Measurements from ENCODE around the gene DENND6A. TPM values are rescaled to one million over a fixed set of nuclear protein-coding genes. Genes with fewer than 3 reads are reported as not detected.
"Not testable (repeated sequence)": the region's sequence is repeated elsewhere in the genome, so short reads cannot be mapped to it uniquely, and the experiment has no call there.

Gene DENND6A, protein sequence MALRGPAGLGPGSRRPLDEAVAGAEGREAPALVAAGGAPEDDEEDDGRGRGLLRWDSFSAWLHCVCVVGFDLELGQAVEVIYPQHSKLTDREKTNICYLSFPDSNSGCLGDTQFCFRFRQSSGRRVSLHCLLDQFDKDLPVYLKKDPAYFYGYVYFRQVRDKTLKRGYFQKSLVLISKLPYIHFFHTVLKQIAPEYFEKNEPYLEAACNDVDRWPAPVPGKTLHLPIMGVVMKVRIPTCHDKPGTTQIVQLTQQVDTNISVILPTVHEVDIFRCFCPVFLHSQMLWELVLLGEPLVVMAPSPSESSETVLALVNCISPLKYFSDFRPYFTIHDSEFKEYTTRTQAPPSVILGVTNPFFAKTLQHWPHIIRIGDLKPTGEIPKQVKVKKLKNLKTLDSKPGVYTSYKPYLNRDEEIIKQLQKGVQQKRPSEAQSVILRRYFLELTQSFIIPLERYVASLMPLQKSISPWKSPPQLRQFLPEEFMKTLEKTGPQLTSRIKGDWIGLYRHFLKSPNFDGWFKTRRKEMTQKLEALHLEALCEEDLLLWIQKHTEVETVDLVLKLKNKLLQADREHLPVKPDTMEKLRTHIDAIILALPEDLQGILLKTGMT
- total RNA-seq (ENCODE audit: insufficient read depth, low replicate concordance), result 28.2 TPM

DNA sequence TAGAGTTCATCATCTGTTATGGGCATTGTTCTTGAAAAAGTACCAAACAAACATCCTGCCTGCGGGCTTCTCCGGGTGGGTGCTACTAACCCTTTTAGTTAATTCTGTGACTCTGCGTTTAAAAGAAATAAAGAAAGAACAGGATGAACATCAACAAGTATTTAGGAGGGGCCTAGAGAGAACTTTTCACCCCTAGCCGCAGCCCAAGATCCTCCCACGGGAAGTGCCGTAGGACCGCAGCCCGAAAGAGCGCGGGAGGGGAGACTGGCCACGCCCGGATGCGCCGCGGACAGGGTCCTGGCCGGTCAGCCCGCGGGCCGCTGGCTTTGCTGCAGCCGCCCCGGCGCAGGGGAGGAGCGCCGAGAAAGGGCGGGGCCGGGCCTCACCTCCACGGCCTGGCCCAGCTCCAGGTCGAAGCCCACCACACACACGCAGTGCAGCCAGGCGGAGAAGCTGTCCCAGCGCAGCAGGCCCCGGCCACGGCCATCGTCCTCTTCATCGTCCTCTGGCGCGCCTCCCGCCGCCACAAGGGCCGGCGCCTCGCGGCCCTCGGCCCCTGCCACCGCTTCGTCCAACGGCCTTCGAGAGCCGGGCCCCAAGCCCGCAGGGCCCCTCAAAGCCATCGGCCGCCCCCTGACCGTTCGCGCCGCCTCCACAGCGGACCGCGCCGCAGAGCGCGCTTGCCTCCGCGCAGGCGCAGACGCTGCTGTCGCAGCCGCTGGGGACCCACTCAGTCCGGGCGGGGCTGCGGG, at the start of gene DENND6A:
Gene DENND6A, minus strand, starts transcription at position 682 of the 752 bp plus-strand sequence. Its CDS starts 59 bp downstream, at position 623.
- peak; percentile 97 for DNase-seq (ENCODE audit: low spot score)

DNA sequence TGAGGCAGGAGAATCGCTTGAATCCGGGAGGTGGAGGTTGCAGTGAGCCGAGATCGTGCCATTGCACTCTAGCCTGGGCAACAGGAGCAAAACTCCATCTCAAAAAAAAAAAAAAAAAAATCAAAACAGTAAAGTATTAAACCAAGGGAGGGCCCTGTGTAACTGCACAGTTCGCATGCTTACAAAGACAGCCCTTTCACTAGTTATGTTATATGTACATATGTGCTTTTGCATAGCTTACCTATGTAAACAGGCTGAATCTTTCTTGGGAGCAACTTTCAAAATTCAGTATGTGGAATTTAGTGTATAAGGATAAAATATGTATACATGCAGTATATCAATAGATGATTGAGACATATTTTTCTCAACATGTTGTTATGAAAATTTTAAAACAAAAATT, 47.1 kb upstream of the DENND6A start:
- no peak for DNase-seq (ENCODE audit: low spot score)

DNA sequence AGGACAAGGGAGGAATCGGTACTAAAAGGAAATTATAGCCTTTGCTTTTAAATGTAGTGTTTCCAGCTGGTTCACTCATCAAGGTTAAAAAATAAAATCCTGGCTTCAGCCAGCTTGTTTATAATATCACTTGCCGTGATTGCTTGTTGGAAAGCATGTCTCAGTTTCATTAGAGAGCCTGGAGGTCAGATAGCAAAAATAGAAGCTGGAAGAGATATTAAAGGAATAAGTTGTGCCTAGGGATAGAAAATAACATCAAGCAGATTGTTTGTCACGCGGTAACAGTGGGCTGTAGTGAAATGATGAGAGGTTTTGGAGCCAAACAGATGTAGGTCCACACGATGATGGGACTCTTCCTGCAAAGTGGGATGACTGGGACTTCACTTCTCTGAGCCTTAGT, 45.5 kb upstream of the DENND6A start:
- no peak for DNase-seq (ENCODE audit: low spot score)

DNA sequence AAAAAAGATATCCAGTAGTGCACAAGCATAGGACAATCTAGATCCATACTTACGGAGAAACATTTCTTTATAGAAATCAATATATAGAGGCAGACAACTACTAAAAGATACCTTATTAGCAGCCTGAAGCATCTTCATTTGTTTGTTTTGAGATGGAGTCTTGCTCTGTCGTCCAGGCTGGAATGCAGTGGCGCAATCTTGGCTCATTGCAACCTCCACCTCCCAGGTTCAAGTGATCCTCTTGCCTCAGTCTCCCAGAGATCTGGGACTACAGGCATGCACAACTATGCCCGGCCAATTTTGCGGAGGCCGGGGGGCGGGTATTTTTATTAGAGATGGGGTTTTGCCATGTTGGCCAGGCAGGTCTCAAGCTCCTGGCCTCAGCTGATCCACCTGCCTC, 45.0 kb upstream of the DENND6A start:
- no peak for DNase-seq (ENCODE audit: low spot score)

DNA sequence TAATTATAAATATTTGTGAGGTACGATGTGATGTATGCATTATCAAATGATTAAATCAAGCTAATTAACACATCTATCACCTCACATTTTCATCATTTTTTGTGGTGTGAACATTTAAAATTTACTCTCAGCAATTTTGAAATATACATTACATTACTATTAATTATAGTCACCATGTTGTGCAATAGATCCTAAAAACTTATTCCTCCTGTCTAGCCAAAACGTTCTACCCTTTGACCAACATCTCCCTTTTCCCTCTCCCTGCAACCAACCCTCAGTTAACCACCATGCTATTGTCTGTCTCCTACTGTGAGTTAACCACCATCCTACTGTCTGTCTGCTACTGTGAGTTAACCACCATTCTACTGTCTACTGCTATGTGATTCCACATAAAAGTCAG, 42.5 kb upstream of the DENND6A start:
- DNase-seq (ENCODE audit: low spot score), result no peak

DNA sequence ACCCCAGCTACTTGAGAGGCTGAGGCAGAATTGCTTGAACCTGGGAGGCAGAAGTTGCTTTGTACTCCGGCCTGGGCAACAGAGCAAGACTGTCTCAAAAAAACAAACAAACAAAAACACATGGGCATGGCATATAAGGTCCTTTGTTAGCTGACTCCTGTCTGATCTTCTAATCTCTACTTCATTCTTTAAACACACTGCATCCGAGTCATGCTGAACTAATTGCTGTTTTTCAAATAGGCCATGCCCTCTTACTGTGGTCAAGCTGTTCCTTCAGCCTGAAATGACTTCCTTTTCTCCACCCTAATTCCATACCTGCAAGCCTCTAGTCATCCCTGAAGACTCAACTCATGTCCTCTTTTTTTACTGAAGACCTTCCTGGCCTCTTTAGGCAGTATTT, 40.9 kb upstream of the DENND6A start:
- no peak for DNase-seq (ENCODE audit: low spot score)

DNA sequence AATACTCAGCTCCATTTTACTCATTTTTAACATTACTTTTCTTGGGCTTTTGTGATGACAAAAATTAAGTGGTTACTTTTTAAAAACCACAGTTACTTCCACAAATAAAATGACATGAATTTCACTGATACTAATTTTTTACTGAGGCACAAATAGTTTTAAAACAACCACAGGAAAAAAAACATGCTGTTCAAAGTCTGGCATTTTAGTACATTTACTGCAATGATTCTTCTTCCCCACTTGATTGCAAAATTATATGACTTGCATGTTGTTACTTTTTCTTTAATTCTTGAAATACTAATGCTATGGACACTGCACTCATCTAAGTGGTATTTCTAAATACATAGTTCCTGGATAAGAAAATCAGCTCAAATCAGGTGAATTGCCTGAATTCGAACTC, 38.4 kb upstream of the DENND6A start:
- no peak for DNase-seq (ENCODE audit: low spot score)

DNA sequence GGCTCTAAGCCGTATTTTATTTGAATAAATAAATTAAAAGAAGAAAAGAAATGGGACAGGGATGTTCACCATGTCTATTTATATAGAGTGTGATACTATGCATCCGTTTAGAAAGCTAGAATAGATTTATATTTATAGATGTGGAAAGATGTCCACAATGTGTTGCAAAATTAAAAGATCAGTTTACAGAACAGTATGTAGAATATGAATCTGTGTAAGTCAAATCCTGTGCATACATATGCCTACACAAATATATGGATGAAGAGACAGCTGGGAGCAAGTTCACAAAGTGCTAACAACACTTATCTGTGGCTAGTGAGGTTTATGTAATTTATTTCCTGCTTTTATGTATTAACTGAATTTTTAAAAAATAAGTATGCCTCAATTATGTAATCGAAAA, 37.8 kb upstream of the DENND6A start:
- DNase-seq (ENCODE audit: low spot score), result no peak

DNA sequence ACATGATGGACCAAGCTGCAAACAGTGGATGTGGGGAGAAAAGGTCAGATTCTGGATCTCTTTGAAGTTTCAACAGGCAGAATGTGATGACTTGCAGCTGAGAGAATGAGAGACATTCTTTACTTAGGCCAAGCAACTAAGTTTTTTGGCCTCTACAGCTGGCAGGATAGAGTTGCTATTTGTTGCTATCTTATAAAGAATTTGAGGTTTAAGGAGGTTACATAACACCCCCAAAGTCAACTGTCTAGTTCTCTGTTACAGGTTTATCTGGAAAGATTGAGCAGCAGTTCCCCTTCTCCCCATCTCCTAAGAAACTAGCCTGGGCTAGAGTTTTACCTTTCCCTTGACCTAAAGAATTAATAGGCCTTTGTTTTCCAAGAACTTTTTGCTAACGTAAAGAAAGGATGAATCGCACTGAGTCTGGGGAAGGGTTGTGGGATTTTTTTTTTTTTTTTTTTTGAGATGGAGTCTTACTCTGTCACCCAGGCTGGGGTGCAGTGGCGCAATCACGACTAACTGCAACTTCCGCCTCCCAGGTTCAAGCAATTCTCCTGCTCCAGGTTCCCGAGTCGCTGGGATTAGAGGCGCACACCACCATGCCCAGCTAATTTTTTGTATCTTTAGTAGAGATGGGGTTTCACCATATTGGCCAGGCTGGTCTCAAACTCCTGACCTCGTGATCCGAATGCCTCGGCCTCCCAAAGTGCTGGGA, 36.6 kb upstream of the DENND6A start:
- peak; percentile 56 for DNase-seq (ENCODE audit: low spot score)

DNA sequence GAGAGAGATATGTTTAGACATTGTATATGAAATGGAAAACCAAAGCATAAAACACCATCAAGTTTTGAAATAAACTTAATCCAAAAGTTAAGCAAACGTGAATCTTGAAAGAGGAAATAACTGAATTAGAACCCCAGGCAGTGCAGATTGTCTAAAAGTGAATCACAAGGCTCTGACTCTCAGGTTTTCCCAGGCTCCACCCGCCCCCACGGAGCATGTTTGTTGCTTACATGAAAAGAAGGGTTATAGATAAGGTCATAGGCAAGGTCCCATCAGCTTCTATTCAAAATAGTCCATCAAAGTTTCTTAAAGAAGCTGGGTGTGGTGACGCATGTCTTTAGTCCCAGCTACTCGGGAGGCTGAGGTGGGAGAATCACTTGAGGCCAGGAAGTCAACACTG, 34.2 kb upstream of the DENND6A start:
- no peak for DNase-seq (ENCODE audit: low spot score)

DNA sequence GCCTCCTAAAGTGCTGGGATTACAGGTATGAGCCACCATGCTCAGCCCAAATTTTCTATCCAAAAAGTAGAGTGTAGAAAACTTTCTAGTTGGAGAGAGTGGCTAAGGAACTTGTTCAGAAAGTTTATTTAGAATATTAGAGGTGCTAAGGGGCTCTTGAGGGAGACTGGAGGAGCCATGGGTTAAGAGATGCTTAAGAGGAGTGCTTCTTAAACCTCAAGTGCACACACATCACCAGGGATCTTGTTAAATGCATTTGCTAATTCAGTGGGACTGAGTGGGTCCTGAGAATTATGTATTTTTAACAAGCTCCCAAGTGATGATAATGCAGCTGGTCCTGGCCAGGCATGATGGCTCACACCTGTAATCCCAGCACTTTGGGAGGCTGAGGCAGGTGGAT, 33.5 kb upstream of the DENND6A start:
- no peak for DNase-seq (ENCODE audit: low spot score)

DNA sequence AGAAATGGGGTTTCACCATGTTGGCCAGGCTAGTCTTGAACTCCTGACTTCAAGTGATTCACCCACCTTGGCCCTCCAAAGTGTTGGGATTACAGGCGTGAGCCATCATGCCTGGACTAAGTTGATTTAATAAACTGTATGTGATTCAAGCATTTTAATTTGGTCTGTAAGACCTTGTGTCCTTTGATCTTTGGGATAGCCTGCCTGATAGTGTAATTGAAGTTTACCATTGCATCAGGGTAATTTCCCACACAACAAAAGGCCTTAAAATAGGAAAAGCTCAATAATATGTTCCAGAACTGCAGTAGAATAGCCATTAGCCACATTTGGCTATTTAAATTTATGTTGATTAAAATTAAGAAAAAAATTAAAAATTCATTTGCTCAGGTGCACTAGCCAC, 25.2 kb upstream of the DENND6A start:
- DNase-seq (ENCODE audit: low spot score), result no peak

DNA sequence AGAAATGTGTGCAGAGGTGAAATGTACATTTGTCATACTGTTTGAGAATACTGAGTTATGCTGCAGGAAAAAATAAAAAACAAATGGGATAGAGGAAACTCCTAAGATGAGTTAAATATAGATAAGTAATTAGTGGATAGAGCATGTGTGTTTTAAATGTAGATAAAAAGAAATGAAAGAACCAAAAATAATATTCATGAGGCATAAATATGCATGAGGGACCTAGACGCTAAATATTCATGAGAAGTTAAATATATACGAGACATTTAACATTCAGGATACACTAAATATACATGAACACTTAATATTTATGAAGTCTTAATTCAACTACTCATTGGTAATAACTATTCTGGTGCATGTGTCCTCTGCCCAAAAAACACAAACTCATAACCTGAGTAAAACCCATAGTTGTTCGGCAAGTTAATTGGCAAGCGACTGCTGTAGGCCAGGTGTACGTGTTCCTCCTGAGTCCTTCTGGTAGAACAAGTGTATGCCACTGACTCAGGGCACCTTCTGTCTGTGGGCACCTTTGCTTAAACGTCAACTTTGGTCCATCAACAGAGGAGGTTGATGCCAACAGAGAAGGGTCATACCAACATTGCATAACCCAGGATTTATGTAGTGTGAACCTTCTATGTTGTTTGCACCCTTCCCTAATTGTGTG, 24.5 kb upstream of the DENND6A start:
- no peak for DNase-seq (ENCODE audit: low spot score)

DNA sequence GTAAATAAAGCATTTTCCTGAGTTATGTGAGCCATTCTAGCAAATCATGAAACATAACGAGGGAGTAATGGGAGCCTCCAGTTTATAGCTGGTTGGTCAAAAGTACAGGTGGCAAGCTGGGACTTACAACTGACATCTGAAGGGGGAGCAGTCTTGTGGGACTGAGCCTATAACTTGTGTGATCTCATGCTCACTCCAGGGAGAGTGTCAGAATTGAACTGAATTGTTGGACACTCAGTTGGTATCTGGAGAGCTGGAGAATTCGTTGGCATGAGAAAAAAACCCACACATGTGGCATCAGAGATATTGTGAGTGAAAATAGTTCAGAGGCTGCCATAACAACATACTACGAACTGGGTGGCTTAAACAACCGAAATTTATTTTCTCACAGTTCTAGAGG, 22.8 kb upstream of the DENND6A start:
- DNase-seq (ENCODE audit: low spot score), result no peak

DNA sequence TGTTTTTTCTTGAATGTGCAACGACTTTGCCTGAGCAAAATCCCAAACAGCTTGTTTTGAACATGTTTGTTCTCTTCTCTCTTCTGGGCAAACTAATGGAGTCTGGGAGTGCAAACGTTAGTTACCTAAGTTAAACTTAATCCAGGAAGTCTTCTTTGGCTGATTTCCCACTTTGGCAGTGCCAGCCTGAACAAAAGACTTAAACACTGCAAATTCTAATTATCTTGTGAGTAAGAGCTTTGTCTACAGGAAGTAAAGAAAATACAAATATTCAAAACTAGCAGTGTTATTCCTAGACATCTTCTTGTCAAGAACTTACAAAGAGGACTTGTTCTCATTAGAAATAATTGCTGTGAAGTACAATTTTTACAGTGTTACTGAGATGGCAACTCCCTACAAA, 16.7 kb upstream of the DENND6A start:
- DNase-seq (ENCODE audit: low spot score), result no peak

DNA sequence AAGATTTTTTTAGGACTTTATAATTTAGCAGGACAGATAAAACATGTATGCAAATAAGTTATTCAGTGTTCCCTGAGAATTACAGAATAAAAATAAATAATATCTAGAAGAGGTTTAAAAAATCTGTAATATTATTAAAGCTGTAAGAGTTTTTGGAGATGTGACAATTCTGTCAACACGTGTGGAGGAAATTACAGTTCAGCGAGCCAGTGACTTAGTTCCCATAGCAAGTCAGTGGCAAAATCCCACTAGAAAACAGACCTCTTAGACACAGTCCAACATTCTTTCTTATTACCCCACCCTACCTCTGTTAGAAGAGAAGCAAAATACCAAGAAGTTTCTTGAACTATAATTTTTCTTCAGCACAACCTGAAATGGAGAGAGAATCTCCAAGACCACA, 16.2 kb upstream of the DENND6A start:
- DNase-seq (ENCODE audit: low spot score), result no peak

DNA sequence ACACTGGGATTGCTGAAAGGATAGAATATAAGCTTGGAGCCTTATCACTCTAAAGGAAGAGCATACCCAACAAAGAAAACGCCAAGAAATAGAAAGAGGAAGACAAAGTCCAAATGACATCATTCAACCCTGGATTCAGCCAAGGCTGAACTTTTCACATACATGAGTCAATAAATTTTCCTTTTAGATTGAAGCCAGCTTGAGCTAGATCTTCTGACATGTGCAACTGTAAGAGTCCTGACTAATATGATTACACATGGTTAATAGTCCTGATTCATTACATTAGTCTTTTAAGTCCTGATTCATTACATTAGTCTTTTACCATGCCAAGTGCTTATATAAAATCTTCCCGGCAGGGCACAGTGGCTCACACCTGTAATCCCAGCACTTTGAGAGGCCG, 13.6 kb upstream of the DENND6A start:
- DNase-seq (ENCODE audit: low spot score), result no peak

DNA sequence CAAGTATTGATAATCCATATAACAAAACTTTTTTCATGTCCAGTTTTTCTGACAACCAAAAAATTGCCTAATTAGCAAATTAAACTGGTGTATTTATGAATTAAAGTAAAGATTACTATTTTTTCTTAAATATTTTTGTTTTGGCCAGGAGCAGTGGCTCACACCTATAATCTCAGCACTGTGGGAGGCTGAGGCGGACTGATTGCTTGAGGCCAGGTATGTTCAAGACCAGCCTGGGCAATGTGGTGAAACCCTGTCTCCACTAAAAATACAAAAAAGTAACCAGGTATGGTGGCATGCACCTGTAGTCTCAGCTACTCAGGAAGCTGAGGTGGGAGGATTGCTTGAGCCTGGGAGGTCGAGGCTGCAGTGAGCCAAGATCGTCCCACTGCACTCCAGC, 12.5 kb upstream of the DENND6A start:
- not testable (repeated sequence) for DNase-seq (ENCODE audit: low spot score)

DNA sequence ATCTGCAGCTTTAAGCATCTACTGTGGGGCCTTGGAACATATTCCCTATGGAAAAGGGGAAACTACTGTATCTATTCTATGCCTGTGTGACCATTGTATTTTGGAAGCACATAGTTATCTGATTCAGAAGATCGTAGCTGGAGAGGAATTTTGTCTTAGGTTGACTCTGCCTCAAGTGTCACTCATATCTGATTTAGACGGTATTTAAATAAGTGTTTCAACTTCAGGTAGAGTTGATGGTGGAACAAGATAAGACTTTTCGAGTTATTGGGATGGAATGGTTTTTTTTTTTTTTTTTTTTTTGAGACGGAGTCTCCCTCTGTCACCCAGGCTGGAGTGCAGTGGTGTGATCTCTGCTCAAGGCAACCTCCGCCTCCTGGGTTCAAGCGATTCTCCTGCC, 8.9 kb upstream of the DENND6A start:
- no peak for DNase-seq (ENCODE audit: low spot score)

DNA sequence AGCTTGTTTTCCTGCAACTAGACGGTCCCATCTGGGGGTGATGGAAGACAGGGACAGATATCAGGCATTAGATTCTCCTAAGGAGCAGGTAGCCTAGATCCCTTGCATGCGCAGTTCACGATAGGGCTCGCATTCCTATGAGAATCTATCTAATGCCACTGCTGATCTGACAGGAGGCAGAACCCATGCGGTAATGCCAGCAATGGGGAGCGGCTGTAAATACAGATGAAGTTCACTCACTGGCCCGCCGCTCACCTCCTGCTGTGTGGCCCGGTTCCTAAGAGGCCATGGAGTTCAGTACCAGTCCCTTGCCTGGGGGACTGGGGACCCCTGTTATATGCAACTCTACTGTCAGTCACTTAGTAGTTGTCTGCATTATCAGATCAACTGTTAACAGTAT, 7.9 kb upstream of the DENND6A start:
- DNase-seq (ENCODE audit: low spot score), result no peak

DNA sequence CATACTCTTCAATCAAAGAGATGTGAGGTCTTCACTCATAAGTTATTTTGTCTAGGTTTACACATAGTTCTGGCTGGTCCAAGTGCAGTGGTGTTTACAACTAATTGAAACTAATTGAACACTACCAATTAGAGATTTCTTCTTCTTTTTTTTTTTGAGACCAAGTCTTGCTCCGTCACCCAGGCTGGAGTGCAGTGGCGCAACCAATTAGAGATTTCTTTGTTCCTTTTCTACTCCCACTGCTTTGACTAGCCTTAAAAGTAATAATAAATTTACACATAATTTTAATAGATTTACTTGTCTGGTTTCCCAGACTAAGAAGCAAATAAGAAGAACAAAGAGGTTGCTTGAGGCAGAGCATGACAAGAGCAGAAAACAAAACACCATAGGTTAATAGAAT, 6.7 kb upstream of the DENND6A start:
- no peak for DNase-seq (ENCODE audit: low spot score)

All from umbilical cord (tissue), 2 donors.